ENCODE measurements around the gene NDUFA3. TPM values are rescaled to one million over a fixed set of nuclear protein-coding genes. Genes with fewer than 3 reads are reported as not detected.
A peak's percentile ranks its signal among the peaks of the same experiment; 100 is the strongest.

The NDUFA3 gene
- total RNA-seq, 2 experiments from 2014 or later = 128 to 148 TPM

GRCh38 chr19:54151362-54152035, 48.8 kb downstream of the NDUFA3 start:
- CTCF ChIA-PET = no interaction called here
- Mint-ChIP-seq H3K27ac (no peak overlapping the region), H3K9me3 (no peaks in the 10 kb centered on the region), H3K4me3 (no peak overlapping the region), H3K27me3 (no peaks in the 10 kb centered on the region), H3K4me1 (peaks cover 24% of the 10 kb centered on the region), H3K36me3 (ENCODE audit: low read depth) (peaks cover 60% of the 10 kb centered on the region)
- no peak for DNase-seq
- POLR2A ChIA-PET = no interaction called here

DNA sequence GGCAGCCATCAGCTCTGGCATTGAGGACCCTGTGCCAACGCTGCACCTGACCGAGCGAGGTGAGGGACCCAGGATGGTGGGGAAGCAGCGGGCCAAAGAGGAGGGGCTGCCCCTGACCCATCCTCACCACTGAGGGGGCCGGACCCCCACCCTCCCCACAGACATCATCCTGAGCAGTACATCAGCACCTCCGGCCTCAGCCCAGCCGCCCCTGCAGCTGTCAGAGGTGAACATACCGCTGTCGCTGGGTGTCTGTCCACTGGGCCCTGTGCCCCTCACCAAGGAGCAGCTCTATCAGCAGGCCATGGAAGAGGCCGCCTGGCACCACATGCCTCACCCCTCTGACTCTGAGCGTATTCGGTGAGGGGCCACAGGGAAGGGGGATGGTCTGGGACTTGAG, 49.6 kb downstream of the NDUFA3 start:
- H3K9me3 Mint-ChIP-seq = no peaks in the 10 kb centered on the region
- peaks cover 27% of the 10 kb centered on the region for H3K4me1 Mint-ChIP-seq
- H3K27ac Mint-ChIP-seq = no peak overlapping the region
- CTCF ChIA-PET = no interaction called here
- no peaks in the 10 kb centered on the region for H3K27me3 Mint-ChIP-seq
- peaks cover 63% of the 10 kb centered on the region for H3K36me3 Mint-ChIP-seq (ENCODE audit: low read depth)
- DNase-seq = no peak
- no peak overlapping the region for H3K4me3 Mint-ChIP-seq
- POLR2A ChIA-PET = no interaction called here

DNA sequence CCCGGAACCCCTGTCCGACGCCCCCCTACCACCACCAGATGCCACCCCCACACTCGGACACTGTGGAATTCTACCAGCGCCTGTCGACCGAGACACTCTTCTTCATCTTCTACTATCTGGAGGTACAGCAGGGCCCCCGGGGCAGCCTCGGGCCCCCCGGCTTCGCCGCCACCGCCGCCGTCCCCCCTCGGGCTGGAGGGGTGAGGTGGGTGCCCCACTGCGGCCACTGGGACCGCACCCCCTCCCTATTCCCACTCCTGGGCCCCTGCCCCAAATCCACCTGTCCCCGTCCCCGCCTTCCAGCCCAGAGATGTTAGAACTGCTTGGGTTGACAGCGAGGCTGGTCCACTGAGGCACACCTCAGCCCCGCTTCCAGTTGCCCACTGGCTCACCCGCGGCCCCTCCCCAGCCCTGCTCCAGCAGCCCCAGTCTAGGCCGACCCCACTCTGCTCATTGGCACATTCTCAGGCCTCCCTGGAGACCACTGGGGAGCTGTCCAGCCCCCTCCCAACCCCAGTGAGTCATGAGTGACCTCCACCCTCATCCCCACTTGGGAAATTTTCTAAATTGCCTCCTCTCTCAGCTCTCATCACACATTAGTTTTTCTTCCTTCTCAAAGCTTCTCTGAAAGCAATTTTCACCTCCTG, 50.3 kb downstream of the NDUFA3 start:
- H3K27me3 Mint-ChIP-seq = no peaks in the 10 kb centered on the region
- no peak for DNase-seq
- peaks cover 27% of the 10 kb centered on the region for H3K4me1 Mint-ChIP-seq
- no peak overlapping the region for H3K4me3 Mint-ChIP-seq
- H3K27ac Mint-ChIP-seq = peak overlapping the region; percentile 14
- ChIA-PET CTCF (no interaction called here), POLR2A (no interaction called here)
- H3K9me3 Mint-ChIP-seq = no peaks in the 10 kb centered on the region
- peaks cover 65% of the 10 kb centered on the region for H3K36me3 Mint-ChIP-seq (ENCODE audit: low read depth)

GRCh38 chr19:54153731-54154326, 51.2 kb downstream of the NDUFA3 start:
- CTCF ChIA-PET = no interaction called here

GRCh38 chr19:54154603-54155345, 52.1 kb downstream of the NDUFA3 start:
- ChIA-PET POLR2A (no interaction called here), CTCF (no interaction called here)
- H3K27ac Mint-ChIP-seq = peak overlapping the region; percentile 88
- no peaks in the 10 kb centered on the region for H3K9me3 Mint-ChIP-seq
- DNase-seq = peak; percentile 73
- H3K36me3 Mint-ChIP-seq (ENCODE audit: low read depth) = peaks cover 62% of the 10 kb centered on the region
- H3K4me3 Mint-ChIP-seq = peak overlapping the region; percentile 12
- H3K27me3 Mint-ChIP-seq = no peaks in the 10 kb centered on the region
- peaks cover 35% of the 10 kb centered on the region for H3K4me1 Mint-ChIP-seq

More at GRCh38 chr19:54153731-54154326, 51.2 kb downstream of the NDUFA3 start:
- peaks cover 68% of the 10 kb centered on the region for H3K36me3 Mint-ChIP-seq (ENCODE audit: low read depth)
- H3K4me3 Mint-ChIP-seq = no peak overlapping the region
- POLR2A ChIA-PET = no interaction called here
- DNase-seq = no peak
- H3K27me3 Mint-ChIP-seq = no peaks in the 10 kb centered on the region
- H3K27ac Mint-ChIP-seq = peak overlapping the region; percentile 88
- H3K4me1 Mint-ChIP-seq = peaks cover 35% of the 10 kb centered on the region
- H3K9me3 Mint-ChIP-seq = no peaks in the 10 kb centered on the region

DNA sequence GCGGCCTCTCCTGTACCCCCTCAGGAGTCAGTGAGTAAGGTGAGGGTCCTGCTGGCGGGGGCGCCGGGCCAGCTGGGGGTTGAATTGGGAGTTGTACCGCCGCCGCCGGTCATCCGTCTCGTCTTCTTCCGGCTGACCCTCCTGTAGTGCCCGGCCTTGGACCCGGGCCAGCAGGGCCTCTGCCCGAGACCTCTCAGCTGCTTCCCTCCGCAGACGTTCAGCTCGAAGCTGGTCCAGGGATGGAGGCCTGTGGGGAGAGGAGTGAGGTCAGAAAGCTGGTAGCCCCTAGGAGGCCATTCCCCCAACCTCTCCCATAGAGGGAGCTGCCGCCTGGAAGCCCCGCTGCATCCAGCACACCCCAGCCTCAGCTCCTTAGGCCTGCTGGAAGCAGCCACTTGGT, 53.0 kb downstream of the NDUFA3 start:
- POLR2A ChIA-PET = no interaction called here
- Mint-ChIP-seq H3K4me3 (no peak overlapping the region), H3K36me3 (ENCODE audit: low read depth) (peaks cover 59% of the 10 kb centered on the region), H3K9me3 (no peaks in the 10 kb centered on the region), H3K27ac (no peak overlapping the region), H3K4me1 (peaks cover 43% of the 10 kb centered on the region), H3K27me3 (no peaks in the 10 kb centered on the region)
- DNase-seq = no peak
- CTCF ChIA-PET = interaction anchor here (3.0 kb wide), 1 partner anchor 12 kb away, joined by 12 read pairs; no protein-coding TSS in a partner anchor

GRCh38 chr19:54156490-54156889, 53.8 kb downstream of the NDUFA3 start:
- H3K27ac Mint-ChIP-seq = peak overlapping the region; percentile 46

DNA sequence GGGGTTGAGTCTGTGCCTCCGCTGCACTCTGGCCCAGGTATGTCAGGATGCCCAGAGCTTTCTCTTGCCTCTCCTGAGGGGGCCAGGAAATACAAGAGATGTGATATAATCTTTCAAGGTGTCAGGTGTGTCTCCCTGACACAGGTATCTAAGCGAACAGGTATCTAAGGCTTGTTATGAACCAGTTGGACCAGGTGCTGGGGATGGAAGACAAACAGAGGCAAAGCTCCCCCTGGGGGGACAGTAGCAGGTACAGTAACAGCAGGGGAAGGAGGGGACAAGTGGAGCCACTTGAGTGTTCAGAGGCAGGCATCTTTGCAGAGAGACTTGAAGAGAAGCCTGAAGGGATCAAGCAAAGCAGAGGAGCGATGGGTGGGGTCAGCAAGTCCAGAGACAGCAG, 54.3 kb downstream of the NDUFA3 start:
- H3K4me3 Mint-ChIP-seq = peak overlapping the region; percentile 32
- POLR2A ChIA-PET = no interaction called here
- peaks cover 50% of the 10 kb centered on the region for H3K4me1 Mint-ChIP-seq
- H3K36me3 Mint-ChIP-seq (ENCODE audit: low read depth) = peaks cover 51% of the 10 kb centered on the region
- H3K9me3 Mint-ChIP-seq = no peaks in the 10 kb centered on the region
- CTCF ChIA-PET = interaction anchor here (3.0 kb wide), 1 partner anchor 13 kb away, joined by 12 read pairs; no protein-coding TSS in a partner anchor
- no peaks in the 10 kb centered on the region for H3K27me3 Mint-ChIP-seq
- no peak for DNase-seq
- H3K27ac Mint-ChIP-seq = peak overlapping the region; percentile 76

More at GRCh38 chr19:54156490-54156889, 53.8 kb downstream of the NDUFA3 start:
- H3K36me3 Mint-ChIP-seq (ENCODE audit: low read depth) = peaks cover 54% of the 10 kb centered on the region
- ChIA-PET CTCF (interaction anchor here (3.0 kb wide), 1 partner anchor 12 kb away, joined by 12 read pairs; no protein-coding TSS in a partner anchor), POLR2A (no interaction called here)
- H3K4me3 Mint-ChIP-seq = no peak overlapping the region
- H3K27me3 Mint-ChIP-seq = no peaks in the 10 kb centered on the region
- no peak for DNase-seq
- H3K4me1 Mint-ChIP-seq = peaks cover 47% of the 10 kb centered on the region
- H3K9me3 Mint-ChIP-seq = no peaks in the 10 kb centered on the region

Other genes with a start within 250 kb of the NDUFA3 start
- gene MYADM, start 235.0 kb upstream of the NDUFA3 start, total RNA-seq = 100 to 1,000 TPM; 107 to 122 TPM
- gene PRKCG, start 220.7 kb upstream of the NDUFA3 start, total RNA-seq = under 1 TPM; 0.40 to 0.45 TPM
- not detected for gene CACNG7, start 193.6 kb upstream of the NDUFA3 start, total RNA-seq
- gene CACNG8, start 139.9 kb upstream of the NDUFA3 start, total RNA-seq = not detected
- gene CACNG6, start 111.2 kb upstream of the NDUFA3 start, total RNA-seq = not detected
- not detected for gene VSTM1, start 39.0 kb upstream of the NDUFA3 start, total RNA-seq
- gene TARM1, start 21.5 kb upstream of the NDUFA3 start, total RNA-seq = not detected
- under 1 TPM; 0.15 to 0.32 TPM for gene OSCAR, start 2.1 kb upstream of the NDUFA3 start, total RNA-seq
- gene TFPT, start 12.8 kb downstream of the NDUFA3 start, total RNA-seq = 10 to 100 TPM; 39.5 to 42.4 TPM
- 10 to 100 TPM; 74.1 to 83.8 TPM for gene PRPF31, start 12.9 kb downstream of the NDUFA3 start, total RNA-seq
- 10 to 100 TPM; 63.7 to 64.8 TPM for gene CNOT3, start 34.9 kb downstream of the NDUFA3 start, total RNA-seq
- 1 to 10 TPM; 7.6 to 9.1 TPM for gene LENG1, start 56.9 kb downstream of the NDUFA3 start, total RNA-seq
- 1 to 10 TPM; 4.6 to 4.9 TPM for gene TMC4, start 70.3 kb downstream of the NDUFA3 start, total RNA-seq
- 10 to 100 TPM; 56.0 to 61.0 TPM for gene MBOAT7, start 86.7 kb downstream of the NDUFA3 start, total RNA-seq
- gene TSEN34, start 88.5 kb downstream of the NDUFA3 start, total RNA-seq = 10 to 100 TPM in 1 of 2 experiments, 1 to 10 TPM in 1; 7.9 to 10.2 TPM
- gene RPS9, start 98.0 kb downstream of the NDUFA3 start, total RNA-seq = 1,000 to 10,000 TPM; 1,257 to 1,351 TPM
- 1 to 10 TPM in 1 of 2 experiments, under 1 TPM in 1; 0.62 to 2.0 TPM for gene LILRB3, start 120.2 kb downstream of the NDUFA3 start, total RNA-seq
- under 1 TPM; 0.37 to 0.45 TPM for gene LILRA6, start 139.9 kb downstream of the NDUFA3 start, total RNA-seq
- gene LILRB5, start 154.4 kb downstream of the NDUFA3 start, total RNA-seq = not detected
- not detected for gene LILRB2, start 178.3 kb downstream of the NDUFA3 start, total RNA-seq
- not detected for gene LILRA5, start 210.3 kb downstream of the NDUFA3 start, total RNA-seq
- not detected for gene LILRA4, start 236.3 kb downstream of the NDUFA3 start, total RNA-seq

All from activated CD4-positive, alpha-beta T cell treated with anti-CD3 and anti-CD28 coated beads, Interleukin-2, amount 10 ng/mL, durations not matched to agents 7 days and 5 days (primary cell).